AG10803 (cell line): ENCODE measurements around the gene TM9SF4.

Experiments
- DNase-seq: peaks from one replicate; pipeline ENCODE4 v3.0.0; 2010; ENCODE audit warnings: low read depth
- H3K4me3 ChIP-seq: 2 replicates; pipeline ENCODE4 v1.5.1; 2011; ENCODE audit warnings: mild to moderate bottlenecking, low read length, control low read depth
- TF ChIP-seq, protein P1 (sequence below): conservative IDR thresholded peaks from 2 replicates; pipeline ENCODE4 v1.5.1; 2011; ENCODE audit warnings: mild to moderate bottlenecking, low read length, control low read depth, inconsistent platforms

Gene TM9SF4

DNA sequence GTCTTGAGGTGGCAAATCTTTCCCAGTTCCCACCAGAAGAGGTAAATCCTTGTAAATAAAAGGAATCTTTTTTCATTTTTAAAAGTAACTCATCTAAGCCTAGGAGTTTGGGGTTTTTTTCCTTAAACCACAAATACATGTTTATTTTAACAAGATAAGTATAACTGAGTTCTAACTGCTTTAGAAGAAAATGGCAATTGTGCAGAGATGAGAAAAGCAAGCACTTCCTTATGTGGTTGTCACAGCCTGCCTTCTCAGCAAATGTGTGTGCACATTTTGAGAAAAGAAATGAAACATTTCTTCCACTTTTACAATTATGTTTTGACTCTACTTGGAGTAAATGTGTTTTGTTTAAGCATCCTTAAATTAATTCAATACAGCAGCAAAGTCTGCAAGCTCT, 39.8 kb upstream of the TM9SF4 start:
- TF ChIP-seq, protein P1, sequence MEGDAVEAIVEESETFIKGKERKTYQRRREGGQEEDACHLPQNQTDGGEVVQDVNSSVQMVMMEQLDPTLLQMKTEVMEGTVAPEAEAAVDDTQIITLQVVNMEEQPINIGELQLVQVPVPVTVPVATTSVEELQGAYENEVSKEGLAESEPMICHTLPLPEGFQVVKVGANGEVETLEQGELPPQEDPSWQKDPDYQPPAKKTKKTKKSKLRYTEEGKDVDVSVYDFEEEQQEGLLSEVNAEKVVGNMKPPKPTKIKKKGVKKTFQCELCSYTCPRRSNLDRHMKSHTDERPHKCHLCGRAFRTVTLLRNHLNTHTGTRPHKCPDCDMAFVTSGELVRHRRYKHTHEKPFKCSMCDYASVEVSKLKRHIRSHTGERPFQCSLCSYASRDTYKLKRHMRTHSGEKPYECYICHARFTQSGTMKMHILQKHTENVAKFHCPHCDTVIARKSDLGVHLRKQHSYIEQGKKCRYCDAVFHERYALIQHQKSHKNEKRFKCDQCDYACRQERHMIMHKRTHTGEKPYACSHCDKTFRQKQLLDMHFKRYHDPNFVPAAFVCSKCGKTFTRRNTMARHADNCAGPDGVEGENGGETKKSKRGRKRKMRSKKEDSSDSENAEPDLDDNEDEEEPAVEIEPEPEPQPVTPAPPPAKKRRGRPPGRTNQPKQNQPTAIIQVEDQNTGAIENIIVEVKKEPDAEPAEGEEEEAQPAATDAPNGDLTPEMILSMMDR = no peak
- H3K4me3 ChIP-seq = no peak overlapping the region
- DNase-seq = peak; percentile 18

DNA sequence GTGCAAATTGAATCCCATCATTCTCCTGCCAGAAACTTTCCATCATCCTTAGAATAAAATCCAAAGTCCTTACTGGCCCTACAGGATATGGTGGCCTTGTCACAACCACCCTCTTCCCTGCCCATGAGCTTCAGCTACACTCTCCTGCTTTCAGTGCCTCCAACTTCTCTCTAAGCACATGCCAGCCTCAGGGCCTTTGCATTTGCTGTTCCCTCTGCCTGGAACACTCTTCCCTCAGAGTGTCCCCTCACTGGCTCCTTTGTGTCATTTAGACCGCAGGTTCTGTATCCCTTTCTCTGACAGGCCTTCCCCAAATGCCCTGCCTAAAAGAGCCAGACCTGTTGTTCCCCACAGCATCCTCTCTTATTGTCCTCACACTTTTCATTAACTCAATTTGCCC, 39.2 kb upstream of the TM9SF4 start:
- TF ChIP-seq, protein P1 = no peak
- DNase-seq = no peak
- no peak overlapping the region for H3K4me3 ChIP-seq

DNA sequence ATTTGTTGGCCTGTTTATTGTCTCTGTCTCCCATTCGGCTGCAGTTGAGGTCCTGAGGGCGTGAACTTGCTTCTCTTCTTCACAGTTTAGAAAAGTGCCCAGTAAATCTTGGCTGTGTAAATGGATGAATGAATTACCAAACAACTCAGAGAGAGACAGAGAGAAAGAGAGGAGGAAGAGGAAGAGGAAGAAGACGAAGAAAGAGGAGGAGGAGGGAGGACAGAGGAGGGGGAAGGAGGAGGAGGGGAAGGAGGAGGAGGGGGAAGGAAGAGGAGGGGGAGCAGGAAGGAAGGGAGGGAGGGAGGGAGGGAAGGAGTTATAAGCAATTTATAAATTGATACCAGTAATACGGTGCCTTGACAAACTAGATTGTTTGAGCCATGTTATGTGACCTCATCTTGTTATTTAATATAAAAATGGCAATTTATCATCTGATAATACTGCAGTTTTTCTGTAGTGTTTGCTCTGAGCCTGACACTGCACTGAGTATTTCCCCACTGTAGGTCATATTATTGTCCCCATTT, 38.8 kb upstream of the TM9SF4 start:
- TF ChIP-seq, protein P1 = no peak
- no peak for DNase-seq
- H3K4me3 ChIP-seq = no peak overlapping the region

DNA sequence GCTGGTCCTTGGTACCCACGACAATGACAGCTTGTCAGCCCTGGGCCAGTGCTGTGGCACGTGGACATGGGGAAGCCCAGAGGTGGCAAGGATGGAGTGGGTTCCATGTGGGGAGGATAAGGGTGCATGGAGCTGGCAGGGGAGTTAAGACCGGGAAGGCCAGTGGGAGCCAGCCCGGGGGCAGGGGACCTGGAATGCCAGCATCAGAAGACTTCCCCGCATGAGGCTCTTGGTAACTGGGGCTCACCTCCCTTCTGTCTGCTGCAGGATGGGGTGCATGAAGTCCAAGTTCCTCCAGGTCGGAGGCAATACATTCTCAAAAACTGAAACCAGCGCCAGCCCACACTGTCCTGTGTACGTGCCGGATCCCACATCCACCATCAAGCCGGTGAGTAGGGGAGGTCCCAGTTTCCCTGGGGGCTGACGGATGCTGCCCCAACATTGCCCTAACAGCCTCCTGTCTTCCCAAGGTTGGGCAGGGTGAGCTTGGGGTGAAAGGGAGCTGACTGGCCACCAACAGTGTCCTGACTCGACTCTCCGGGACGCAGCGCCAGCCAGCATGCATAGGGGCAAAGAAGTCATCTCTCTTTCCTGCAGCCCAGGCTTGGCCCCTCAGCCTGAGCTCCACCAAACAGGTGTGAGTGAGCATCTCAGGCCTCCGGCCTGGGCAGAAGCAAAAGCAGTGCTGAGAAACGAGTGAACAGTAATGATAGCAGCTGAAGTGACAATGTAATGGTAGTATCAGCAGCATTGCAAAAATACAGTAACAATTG, 37.9 kb upstream of the TM9SF4 start:
- no peak for DNase-seq
- H3K4me3 ChIP-seq = no peak overlapping the region
- TF ChIP-seq, protein P1 = no peak

DNA sequence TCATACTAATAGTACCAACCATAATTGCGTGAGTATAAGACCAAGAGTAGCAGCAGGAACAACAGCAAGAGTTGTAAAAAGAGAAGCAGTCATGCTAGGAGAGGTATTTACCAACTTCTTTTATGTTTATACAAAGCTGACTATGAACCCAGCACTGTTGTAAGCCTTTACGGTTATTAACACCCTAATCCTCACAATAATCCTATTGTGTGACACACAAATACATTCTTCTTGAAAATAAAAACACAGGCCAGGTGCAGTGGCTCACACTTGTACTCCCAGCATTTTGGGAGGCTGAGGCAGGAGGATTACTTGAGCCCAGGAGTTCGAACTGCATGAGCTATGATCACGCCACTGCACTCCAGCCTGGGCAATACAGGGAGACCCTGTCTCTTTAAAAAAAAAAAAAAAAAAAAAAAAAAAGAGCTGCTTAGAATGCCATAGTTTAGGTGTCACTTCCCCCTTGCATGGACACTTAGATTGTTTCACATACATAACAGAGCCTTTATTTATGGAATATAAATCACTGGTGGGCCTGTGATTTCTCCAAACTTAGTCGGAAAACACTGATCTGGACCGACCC, 37.3 kb upstream of the TM9SF4 start:
- H3K4me3 ChIP-seq = no peak overlapping the region
- peak; percentile 15 for DNase-seq
- TF ChIP-seq, protein P1 = no peak

DNA sequence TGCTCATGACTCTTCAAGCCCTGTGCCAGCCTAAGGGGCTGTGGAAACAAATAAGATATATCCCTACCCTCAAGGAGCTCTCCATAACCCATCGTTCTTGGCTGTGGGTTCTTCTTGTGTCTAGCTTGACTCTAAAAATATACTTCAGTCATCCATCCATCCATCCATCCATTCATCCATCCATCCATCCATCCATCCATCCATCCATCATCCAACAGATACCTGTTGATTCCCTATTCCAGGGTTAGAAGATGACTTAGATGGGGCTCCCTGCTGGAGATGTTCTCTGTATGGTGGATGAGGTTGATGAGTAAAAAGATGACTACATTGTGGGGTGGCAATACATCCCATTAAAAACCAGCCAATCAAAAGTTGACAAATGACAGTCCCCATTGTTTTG, 34.0 kb upstream of the TM9SF4 start:
- no peak overlapping the region for H3K4me3 ChIP-seq
- DNase-seq = no peak
- TF ChIP-seq, protein P1 = no peak

DNA sequence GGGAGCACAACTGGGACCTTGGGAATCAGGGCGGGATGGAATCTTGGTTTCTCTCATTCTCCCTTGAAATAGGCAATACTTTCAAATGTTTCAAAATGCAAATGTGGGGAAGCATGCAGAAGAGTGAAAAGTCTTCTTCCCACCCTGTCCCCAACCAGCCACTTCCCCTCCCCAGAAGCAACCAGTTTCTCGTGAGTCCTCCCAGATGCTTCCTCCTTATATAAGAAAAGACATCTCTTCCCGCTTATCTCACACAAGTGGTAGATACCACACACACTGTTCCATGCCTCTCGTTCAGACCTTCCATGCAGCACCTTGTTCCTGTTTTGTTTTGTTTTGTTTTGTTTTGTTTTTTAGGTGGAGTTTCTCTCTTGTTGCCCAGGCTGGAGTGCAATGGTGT, 32.3 kb upstream of the TM9SF4 start:
- no peak overlapping the region for H3K4me3 ChIP-seq
- no peak for DNase-seq
- TF ChIP-seq, protein P1 = no peak
